Neuron (in vitro differentiated cells): Measurements from ENCODE around the gene ROBO1.

Source experiments
- H2AFZ ChIP-seq: one replicate; pipeline ENCODE4 v1.6.1; 2013; ENCODE audit warnings: low read depth, mild to moderate bottlenecking, inconsistent platforms, low read length, moderate library complexity
- H3K27me3 ChIP-seq: one replicate; pipeline ENCODE4 v1.6.1; 2013; ENCODE audit warnings: low read length; ENCODE audit not compliant: insufficient read depth
- H3K36me3 ChIP-seq: one replicate; pipeline ENCODE4 v1.6.1; 2013; ENCODE audit warnings: low read length; ENCODE audit not compliant: insufficient read depth
- H3K4me1 ChIP-seq: one replicate; pipeline ENCODE4 v1.6.1; 2013; ENCODE audit warnings: low read length; ENCODE audit not compliant: insufficient read depth
- H3K4me3 ChIP-seq: 2 replicates; pipeline ENCODE4 v1.5.1; 2013; ENCODE audit warnings: mild to moderate bottlenecking, low read length, moderate library complexity
- H3K9me3 ChIP-seq: one replicate; pipeline ENCODE4 v1.6.1; 2013; ENCODE audit warnings: low read length

Gene ROBO1

GRCh38 chr3:78818161-78818985, 949.4 kb downstream of the ROBO1 start:
- Histone ChIP-seq H3K4me1 (peaks cover 7% of the 10 kb centered on the region), H3K4me3 (no peak overlapping the region), H3K36me3 (no peaks in the 10 kb centered on the region), H3K9me3 (no peaks in the 10 kb centered on the region), H3K27me3 (no peaks in the 10 kb centered on the region), H2AFZ (no peak overlapping the region)

GRCh38 chr3:78814893-78815562, 952.8 kb downstream of the ROBO1 start:
- H2AFZ ChIP-seq: no peak overlapping the region
- no peaks in the 10 kb centered on the region for H3K9me3 ChIP-seq
- no peaks in the 10 kb centered on the region for H3K36me3 ChIP-seq
- no peaks in the 10 kb centered on the region for H3K4me1 ChIP-seq
- H3K4me3 ChIP-seq: no peak overlapping the region
- H3K27me3 ChIP-seq: no peaks in the 10 kb centered on the region

- H2AFZ ChIP-seq: no peak overlapping the region
- no peaks in the 10 kb centered on the region for H3K4me1 ChIP-seq
- no peaks in the 10 kb centered on the region for H3K9me3 ChIP-seq
- H3K4me3 ChIP-seq: no peak overlapping the region
- H3K27me3 ChIP-seq: no peaks in the 10 kb centered on the region
- H3K36me3 ChIP-seq: no peaks in the 10 kb centered on the region
Measured at GRCh38 chr3:78812166-78812565, 955.6 kb downstream of the ROBO1 start.

- Histone ChIP-seq H3K4me1 (no peaks in the 10 kb centered on the region), H3K9me3 (no peaks in the 10 kb centered on the region), H3K27me3 (no peaks in the 10 kb centered on the region)
Measured at GRCh38 chr3:78809966-78810365, 957.8 kb downstream of the ROBO1 start.

GRCh38 chr3:78804251-78805037, 963.4 kb downstream of the ROBO1 start:
- H3K4me3 ChIP-seq: no peak overlapping the region
- H3K9me3 ChIP-seq: no peaks in the 10 kb centered on the region
- no peak overlapping the region for H2AFZ ChIP-seq
- H3K36me3 ChIP-seq: no peaks in the 10 kb centered on the region
- peaks cover 6% of the 10 kb centered on the region for H3K4me1 ChIP-seq
- no peaks in the 10 kb centered on the region for H3K27me3 ChIP-seq

More at GRCh38 chr3:78809966-78810365, 957.8 kb downstream of the ROBO1 start:
- no peaks in the 10 kb centered on the region for H3K36me3 ChIP-seq
- H2AFZ ChIP-seq: no peak overlapping the region
- no peak overlapping the region for H3K4me3 ChIP-seq

GRCh38 chr3:78802562-78802930, 965.3 kb downstream of the ROBO1 start:
- Histone ChIP-seq H2AFZ (no peak overlapping the region), H3K27me3 (no peaks in the 10 kb centered on the region), H3K4me3 (no peak overlapping the region), H3K4me1 (peaks cover 6% of the 10 kb centered on the region), H3K9me3 (no peaks in the 10 kb centered on the region), H3K36me3 (no peaks in the 10 kb centered on the region)

- H3K27me3 ChIP-seq: no peaks in the 10 kb centered on the region
- peaks cover 6% of the 10 kb centered on the region for H3K4me1 ChIP-seq
- no peaks in the 10 kb centered on the region for H3K36me3 ChIP-seq
- H2AFZ ChIP-seq: no peak overlapping the region
- no peak overlapping the region for H3K4me3 ChIP-seq
- H3K9me3 ChIP-seq: no peaks in the 10 kb centered on the region
Measured at GRCh38 chr3:78801926-78802561, 965.8 kb downstream of the ROBO1 start.

- no peaks in the 10 kb centered on the region for H3K9me3 ChIP-seq
- H3K36me3 ChIP-seq: no peaks in the 10 kb centered on the region
- no peaks in the 10 kb centered on the region for H3K27me3 ChIP-seq
- H2AFZ ChIP-seq: no peak overlapping the region
- no peak overlapping the region for H3K4me3 ChIP-seq
- H3K4me1 ChIP-seq: peaks cover 6% of the 10 kb centered on the region
Measured at GRCh38 chr3:78799681-78800080, 968.1 kb downstream of the ROBO1 start.

- no peaks in the 10 kb centered on the region for H3K27me3 ChIP-seq
- H3K9me3 ChIP-seq: no peaks in the 10 kb centered on the region
- peaks cover 6% of the 10 kb centered on the region for H3K4me1 ChIP-seq
- H2AFZ ChIP-seq: no peak overlapping the region
- H3K36me3 ChIP-seq: no peaks in the 10 kb centered on the region
- no peak overlapping the region for H3K4me3 ChIP-seq
Measured at GRCh38 chr3:78798266-78798832, 969.4 kb downstream of the ROBO1 start.

- no peaks in the 10 kb centered on the region for H3K4me1 ChIP-seq
- no peak overlapping the region for H2AFZ ChIP-seq
- H3K4me3 ChIP-seq: no peak overlapping the region
- H3K36me3 ChIP-seq: no peaks in the 10 kb centered on the region
- no peaks in the 10 kb centered on the region for H3K27me3 ChIP-seq
- H3K9me3 ChIP-seq: no peaks in the 10 kb centered on the region
Measured at GRCh38 chr3:78794431-78794830, 973.4 kb downstream of the ROBO1 start.

- Histone ChIP-seq H3K4me3 (no peak overlapping the region), H2AFZ (no peak overlapping the region), H3K27me3 (no peaks in the 10 kb centered on the region), H3K36me3 (no peaks in the 10 kb centered on the region), H3K4me1 (no peaks in the 10 kb centered on the region), H3K9me3 (no peaks in the 10 kb centered on the region)
Measured at GRCh38 chr3:78792733-78793132, 975.1 kb downstream of the ROBO1 start.

GRCh38 chr3:78792212-78792611, 975.6 kb downstream of the ROBO1 start:
- H3K9me3 ChIP-seq: peaks cover 2% of the 10 kb centered on the region
- no peaks in the 10 kb centered on the region for H3K27me3 ChIP-seq
- H3K36me3 ChIP-seq: no peaks in the 10 kb centered on the region
- no peak overlapping the region for H2AFZ ChIP-seq
- H3K4me1 ChIP-seq: no peaks in the 10 kb centered on the region
- H3K4me3 ChIP-seq: no peak overlapping the region
